Nephron (organoid): Measurements from ENCODE around the gene NOLC1.

ENCODE experiments used
- H3K27ac Mint-ChIP-seq, 3 experiments: 2 replicates each; pipeline ENCODE4 v1.8.0; 2020; ENCODE audit warnings: mixed read lengths in 3 of 3, mild to moderate bottlenecking in 2 of 3, moderate library complexity in 1 of 3
- H3K27me3 Mint-ChIP-seq: 2 replicates; pipeline ENCODE4 v1.8.0; 2021; ENCODE audit warnings: low read depth, mild to moderate bottlenecking, moderate library complexity, mixed read lengths
- H3K36me3 Mint-ChIP-seq: 2 replicates; pipeline ENCODE4 v1.8.0; 2020; ENCODE audit warnings: low read depth, mixed read lengths
- H3K4me1 Mint-ChIP-seq: 2 replicates; pipeline ENCODE4 v1.8.0; 2020; ENCODE audit warnings: mixed read lengths
- H3K4me3 Mint-ChIP-seq, 3 experiments: 2 replicates each; pipeline ENCODE4 v1.8.0; 2020; ENCODE audit warnings: mild to moderate bottlenecking in 3 of 3, mixed read lengths in 3 of 3, moderate library complexity in 2 of 3
- H3K9me3 Mint-ChIP-seq: 2 replicates; pipeline ENCODE4 v1.8.0; 2020; ENCODE audit warnings: mixed read lengths
- TF ChIP-seq, protein P1 (sequence below), 3 experiments: fragments of 200-600 bp; sonication (generic); IDR thresholded peaks; one replicate each; pipeline ENCODE4 v1.5.0; 2021; ENCODE audit warnings: antibody characterized with exemption in 3 of 3; ENCODE audit not compliant: unreplicated experiment in 3 of 3

NOLC1 gene

DNA sequence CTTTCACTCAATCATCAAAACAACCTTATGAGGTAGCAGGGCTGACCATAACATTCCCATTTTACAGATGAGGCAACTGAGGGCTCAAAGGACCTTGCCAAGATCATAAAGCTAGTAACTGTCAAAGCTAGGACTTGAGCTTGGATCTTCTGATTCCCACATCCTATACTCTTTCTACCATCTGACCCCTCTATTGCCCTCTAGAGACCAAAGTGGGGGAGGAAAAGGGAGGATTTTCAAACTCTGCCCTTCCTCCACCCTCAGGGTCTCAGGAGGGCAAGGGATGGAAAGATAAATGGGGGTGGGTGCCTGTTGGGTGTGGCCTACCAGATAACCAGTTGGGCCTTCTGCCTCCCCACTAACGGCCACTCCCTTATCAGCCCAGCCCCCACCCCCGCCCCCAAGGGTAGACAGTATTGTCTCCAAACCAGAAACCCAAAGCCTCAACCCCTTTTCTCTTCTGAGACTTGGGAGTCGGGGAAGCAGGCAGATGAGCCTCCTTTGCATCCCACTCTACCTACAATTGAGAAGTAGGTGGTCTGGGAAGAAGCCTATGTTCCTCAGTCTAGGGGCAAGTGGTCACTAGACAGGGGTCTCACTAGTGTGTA, 39.9 kb upstream of the NOLC1 start:
- peaks cover 44% of the 10 kb centered on the region for H3K4me1 Mint-ChIP-seq
- H3K36me3 Mint-ChIP-seq: peaks cover 45% of the 10 kb centered on the region
- peak overlapping the region; percentile 92 to 98 (median 94) for H3K4me3 Mint-ChIP-seq
- peak overlapping the region in 2 of 3 experiments; percentile 35 to 99 for H3K27ac Mint-ChIP-seq
- TF ChIP-seq, protein P1, sequence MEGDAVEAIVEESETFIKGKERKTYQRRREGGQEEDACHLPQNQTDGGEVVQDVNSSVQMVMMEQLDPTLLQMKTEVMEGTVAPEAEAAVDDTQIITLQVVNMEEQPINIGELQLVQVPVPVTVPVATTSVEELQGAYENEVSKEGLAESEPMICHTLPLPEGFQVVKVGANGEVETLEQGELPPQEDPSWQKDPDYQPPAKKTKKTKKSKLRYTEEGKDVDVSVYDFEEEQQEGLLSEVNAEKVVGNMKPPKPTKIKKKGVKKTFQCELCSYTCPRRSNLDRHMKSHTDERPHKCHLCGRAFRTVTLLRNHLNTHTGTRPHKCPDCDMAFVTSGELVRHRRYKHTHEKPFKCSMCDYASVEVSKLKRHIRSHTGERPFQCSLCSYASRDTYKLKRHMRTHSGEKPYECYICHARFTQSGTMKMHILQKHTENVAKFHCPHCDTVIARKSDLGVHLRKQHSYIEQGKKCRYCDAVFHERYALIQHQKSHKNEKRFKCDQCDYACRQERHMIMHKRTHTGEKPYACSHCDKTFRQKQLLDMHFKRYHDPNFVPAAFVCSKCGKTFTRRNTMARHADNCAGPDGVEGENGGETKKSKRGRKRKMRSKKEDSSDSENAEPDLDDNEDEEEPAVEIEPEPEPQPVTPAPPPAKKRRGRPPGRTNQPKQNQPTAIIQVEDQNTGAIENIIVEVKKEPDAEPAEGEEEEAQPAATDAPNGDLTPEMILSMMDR (IDR thresholded peaks at IDR 0.05; ENCODE audit: unreplicated experiment in 3 of 3): peak in 2 of 3 experiments; percentile 11 to 13
- H3K27me3 Mint-ChIP-seq: no peaks in the 10 kb centered on the region
- no peaks in the 10 kb centered on the region for H3K9me3 Mint-ChIP-seq

DNA sequence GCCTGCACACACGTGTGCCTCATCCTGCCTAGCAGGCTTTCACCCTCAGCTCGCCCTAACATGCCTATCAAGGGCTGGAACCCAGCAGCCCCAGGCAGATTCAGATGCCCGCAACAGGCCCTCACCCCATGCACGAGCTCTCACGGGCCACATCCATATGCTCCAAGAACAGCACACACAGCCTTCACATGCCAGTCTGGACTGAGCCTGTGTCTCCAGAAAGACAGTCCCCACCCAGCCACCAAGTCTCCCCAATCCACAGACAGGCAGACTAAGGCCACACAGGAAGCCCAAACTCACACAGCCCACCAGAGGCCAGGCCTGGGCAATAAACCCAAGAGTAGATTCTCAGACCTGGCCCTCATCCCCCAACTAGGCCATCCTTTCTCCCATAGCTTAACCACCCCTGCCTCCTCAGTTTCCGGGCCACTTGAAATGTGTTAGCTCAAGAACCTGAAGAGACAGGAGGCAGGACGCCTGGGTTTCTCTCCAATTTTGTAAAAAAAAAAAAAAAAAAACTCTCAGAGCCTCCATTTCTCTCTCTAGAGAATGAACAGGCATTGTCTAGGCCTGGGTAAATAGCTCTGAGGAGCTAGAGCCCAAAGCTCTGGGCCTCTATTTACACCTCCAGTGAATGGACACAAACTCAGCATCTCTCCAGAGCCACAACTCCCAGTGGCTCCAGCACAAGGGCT, 38.8 kb upstream of the NOLC1 start:
- H3K9me3 Mint-ChIP-seq: no peaks in the 10 kb centered on the region
- H3K4me3 Mint-ChIP-seq: peak overlapping the region; percentile 92 to 98 (median 94)
- peak overlapping the region; percentile 74 to 99 (median 87) for H3K27ac Mint-ChIP-seq
- peaks cover 41% of the 10 kb centered on the region for H3K36me3 Mint-ChIP-seq
- TF ChIP-seq, protein P1 (IDR thresholded peaks at IDR 0.05; ENCODE audit: unreplicated experiment in 3 of 3): no peak
- H3K4me1 Mint-ChIP-seq: peaks cover 54% of the 10 kb centered on the region
- no peaks in the 10 kb centered on the region for H3K27me3 Mint-ChIP-seq

DNA sequence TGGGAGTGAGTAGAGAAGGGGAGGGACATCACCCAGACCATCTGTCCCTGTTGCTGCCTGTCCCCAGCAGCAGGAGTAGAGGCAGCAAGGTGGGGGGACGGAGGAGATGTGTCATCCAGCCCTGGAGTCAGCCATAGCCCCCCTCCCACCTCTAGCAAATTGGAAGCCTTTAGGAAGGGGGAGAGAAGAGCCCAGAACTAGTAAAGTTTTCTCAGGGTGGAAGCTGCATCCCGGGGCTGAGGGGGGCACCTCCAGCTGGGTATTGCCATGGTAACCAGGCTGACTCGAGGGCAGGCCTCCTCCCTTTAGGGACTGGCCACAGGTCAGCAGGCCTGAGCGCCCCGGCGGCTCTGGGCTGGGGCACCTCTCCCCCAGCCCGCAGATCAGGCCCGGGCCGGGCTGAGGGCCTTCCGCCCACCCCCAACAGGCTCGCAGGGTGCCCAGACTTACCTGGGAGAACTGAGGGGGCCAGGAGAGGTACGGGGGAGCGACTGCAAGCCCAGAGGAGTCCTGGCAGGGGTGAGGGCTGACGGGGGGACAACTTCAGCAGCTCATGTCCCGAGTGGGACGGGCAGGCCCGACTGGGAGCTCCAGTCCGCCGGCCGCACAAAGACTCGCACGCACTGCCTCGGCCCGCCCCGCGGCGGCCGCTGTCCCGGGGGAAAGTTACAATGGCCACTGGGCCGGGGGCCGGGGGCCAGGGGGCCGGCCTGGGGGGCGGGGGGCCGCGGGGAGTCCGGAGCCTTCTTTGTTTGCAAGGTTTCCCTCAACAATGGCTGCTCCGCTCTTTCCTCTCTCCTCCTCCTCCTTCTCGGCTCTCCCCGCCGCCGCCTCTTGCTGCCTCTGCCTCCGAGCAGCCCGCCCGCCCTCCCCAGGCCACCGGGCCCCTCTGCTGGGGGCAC, 38.0 kb upstream of the NOLC1 start:
- no peaks in the 10 kb centered on the region for H3K27me3 Mint-ChIP-seq
- peaks cover 33% of the 10 kb centered on the region for H3K36me3 Mint-ChIP-seq
- H3K9me3 Mint-ChIP-seq: no peaks in the 10 kb centered on the region

DNA sequence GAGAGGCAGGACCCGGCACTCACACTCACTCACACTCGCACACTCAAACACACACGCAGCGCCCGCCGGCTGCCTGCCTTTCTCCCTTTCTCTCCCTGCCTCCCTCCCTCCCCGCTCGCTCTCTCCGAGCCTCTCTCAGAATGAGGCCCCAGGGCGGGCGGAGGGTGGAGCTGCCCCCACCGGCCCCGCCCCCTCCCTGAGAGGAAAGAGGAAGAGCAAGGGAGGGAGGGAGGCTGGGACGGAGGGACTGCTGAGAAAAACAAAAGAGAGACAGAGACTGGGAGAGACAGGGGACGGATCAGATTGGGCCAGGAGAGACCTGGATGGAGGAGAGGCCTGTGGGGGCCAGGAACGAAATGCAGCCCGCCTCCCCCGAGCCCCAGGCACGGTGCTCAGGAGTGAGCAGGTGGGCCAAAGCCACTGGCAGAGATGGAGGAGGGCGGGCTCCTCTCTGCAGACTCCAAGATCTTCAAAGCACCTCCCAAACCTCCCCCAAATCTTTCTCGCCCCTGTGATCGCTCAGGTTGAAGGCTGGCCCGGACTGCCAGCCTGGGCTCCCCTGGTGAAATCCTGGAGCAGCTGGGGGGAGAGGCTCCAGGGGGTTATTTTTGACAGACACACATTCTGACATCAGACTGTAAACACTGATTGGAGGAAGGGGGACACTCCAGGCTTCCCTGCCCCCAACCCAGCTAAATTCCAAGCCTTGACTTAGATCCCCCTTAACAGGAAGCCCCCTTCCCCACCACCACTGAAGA, 37.1 kb upstream of the NOLC1 start:
- Mint-ChIP-seq H3K36me3 (peaks cover 25% of the 10 kb centered on the region), H3K27ac (peak overlapping the region; percentile 95 to 99 (median 96)), H3K4me3 (peak overlapping the region; percentile 92 to 98 (median 97)), H3K27me3 (no peaks in the 10 kb centered on the region), H3K9me3 (no peaks in the 10 kb centered on the region), H3K4me1 (peaks cover 65% of the 10 kb centered on the region)
- TF ChIP-seq, protein P1 (IDR thresholded peaks at IDR 0.05; ENCODE audit: unreplicated experiment in 3 of 3): no peak

More for the DNA sequence above, 38.0 kb upstream of the NOLC1 start:
- Mint-ChIP-seq H3K4me3 (peak overlapping the region; percentile 92 to 98 (median 97)), H3K4me1 (peaks cover 62% of the 10 kb centered on the region), H3K27ac (peak overlapping the region; percentile 95 to 99 (median 96))
- TF ChIP-seq, protein P1 (IDR thresholded peaks at IDR 0.05; ENCODE audit: unreplicated experiment in 3 of 3): no peak

DNA sequence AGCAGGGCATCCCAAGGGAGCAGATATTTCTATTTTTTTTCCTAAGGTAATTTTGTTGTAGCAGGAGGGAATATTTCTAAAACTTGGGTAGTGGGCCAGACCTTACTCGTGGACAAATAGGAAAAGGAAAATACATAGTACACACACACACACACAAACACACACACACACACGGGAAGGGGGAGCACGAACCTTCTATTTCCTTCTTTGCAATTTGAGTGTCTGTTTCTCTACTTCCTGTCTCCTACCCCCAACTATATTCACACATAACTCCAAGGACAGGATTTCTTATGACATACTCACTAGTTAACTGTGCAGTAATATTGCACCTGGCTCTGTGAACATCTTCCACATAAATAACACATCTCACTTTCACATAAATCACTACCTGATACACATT, 36.4 kb upstream of the NOLC1 start:
- Mint-ChIP-seq H3K27me3 (no peaks in the 10 kb centered on the region), H3K9me3 (no peaks in the 10 kb centered on the region), H3K4me1 (peaks cover 65% of the 10 kb centered on the region), H3K4me3 (peak overlapping the region; percentile 92 to 98 (median 97)), H3K27ac (peak overlapping the region; percentile 95 to 99 (median 96)), H3K36me3 (peaks cover 18% of the 10 kb centered on the region)
- TF ChIP-seq, protein P1 (IDR thresholded peaks at IDR 0.05; ENCODE audit: unreplicated experiment in 3 of 3): no peak
